Gastrocnemius medialis (tissue), 4 donors: ENCODE data around the gene NDST4. TPM values are rescaled to one million over a fixed set of nuclear protein-coding genes. Genes with fewer than 3 reads are reported as not detected.

Source experiments
- ATAC-seq, 2 donors: fragments of 150-250 bp; one replicate each; pipeline ENCODE4 v1.9.1; 2016
- DNase-seq, 2 donors: peaks; one replicate each; pipeline ENCODE4 v3.0.0-alpha.2; 2019
- H3K27ac ChIP-seq, 4 donors: fragments of 200-600 bp; sonication (generic); 1 replicate in 1 of 4; 2 replicates in 3 of 4; pipeline ENCODE4 v1.5.1; 2016 to 2018; ENCODE audit warnings: mild to moderate bottlenecking in 2 of 4, moderate library complexity in 1 of 4
- H3K27me3 ChIP-seq, 3 donors: fragments of 200-600 bp; sonication (generic) in 2 of 3; 1 replicate in 1 of 3; 2 replicates in 2 of 3; pipeline versions ENCODE4 v1.5.1 to v1.6.0; 2016 to 2019; ENCODE audit warnings: mild to moderate bottlenecking in 1 of 3, moderate library complexity in 1 of 3
- H3K36me3 ChIP-seq, 2 donors: fragments of 200-600 bp; sonication (generic) in 1 of 2; one replicate each; pipeline ENCODE4 v1.5.1; 2017 to 2018
- H3K4me1 ChIP-seq, 2 donors: fragments of 200-600 bp; sonication (generic) in 1 of 2; one replicate each; pipeline ENCODE4 v1.5.1; 2016 to 2017; ENCODE audit warnings: mild to moderate bottlenecking in 2 of 2
- H3K4me3 ChIP-seq, 4 donors: fragments of 200-600 bp; sonication (generic) in 3 of 4; 1 replicate in 1 of 4; 2 replicates in 3 of 4; pipeline ENCODE4 v1.5.1; 2016 to 2019; ENCODE audit warnings: mild to moderate bottlenecking in 2 of 4
- H3K9me3 ChIP-seq, 3 donors: fragments of 200-600 bp; sonication (generic) in 2 of 3; 1 replicate in 1 of 3; 2 replicates in 2 of 3; pipeline ENCODE4 v1.5.1; 2016 to 2019
- CTCF ChIP-seq, 5 experiments: fragments of 450-650 bp in 3 of 5; fragments of 200-600 bp in 2 of 5; sonication (generic) in 2 of 5; IDR thresholded peaks in 4 of 5; conservative IDR thresholded peaks in 1 of 5; 1 replicate in 4 of 5; 2 replicates in 1 of 5; pipeline ENCODE4 v1.5.1; 2016 to 2019; ENCODE audit warnings: antibody characterized with exemption in 5 of 5, mild to moderate bottlenecking in 3 of 5, moderate library complexity in 3 of 5
- POLR2A ChIP-seq, 2 donors: fragments of 450-650 bp; IDR thresholded peaks; one replicate each; pipeline ENCODE4 v1.6.1; 2017; ENCODE audit warnings: antibody characterized with exemption in 2 of 2, mild to moderate bottlenecking in 2 of 2, moderate library complexity in 2 of 2
- in situ Hi-C, 4 donors: fragments of 200-750 bp; cut with MboI; loops; one replicate each; pipeline versions ENCODE4 v1.15.0 to v1.8.0; 2017; ENCODE audit warnings: low sequenced_read_pairs in 4 of 4
- intact Hi-C: fragments of 100-400 bp; cut with DNase I; formaldehyde crosslinking; loops from one replicate; pipeline ENCODE4 v1.15.1; 2023; ENCODE audit warnings: low total_unique reads
- total RNA-seq, 4 donors: library from RNA; depleted of rRNA; stranded (reverse); fragments of >200 nt; gene quantifications; one replicate each; pipeline versions ENCODE4 v1.1.0 to v1.2.3, GENCODE V29; 2016

Gene NDST4
- total RNA-seq, 4 donors from 2014 or later: not detected

GRCh38 chr4:114976901-114977300 is 136.5 kb downstream of the NDST4 start:
- Histone ChIP-seq H3K27ac (no peak overlapping the region), H3K27me3 (no peaks in the 10 kb centered on the region), H3K36me3 (no peaks in the 10 kb centered on the region), H3K9me3 (no peaks in the 10 kb centered on the region), H3K4me1 (no peaks in the 10 kb centered on the region), H3K4me3 (no peak overlapping the region)
- no peak for DNase-seq
- TF ChIP-seq POLR2A (IDR thresholded peaks at IDR 0.05): no peak
- no peak for TF ChIP-seq CTCF (IDR thresholded peaks at IDR 0.05 in 4 of 5, conservative IDR thresholded peaks at IDR 0.05 in 1 of 5)
- no peak for ATAC-seq
- in situ Hi-C loops: no loop called here
- intact Hi-C loops: no loop called here

- Histone ChIP-seq H3K9me3 (no peaks in the 10 kb centered on the region), H3K4me1 (no peaks in the 10 kb centered on the region), H3K27ac (no peak overlapping the region), H3K4me3 (no peak overlapping the region), H3K27me3 (no peaks in the 10 kb centered on the region), H3K36me3 (no peaks in the 10 kb centered on the region)
- in situ Hi-C loops: no loop called here
- intact Hi-C loops: no loop called here
- DNase-seq: no peak
- TF ChIP-seq POLR2A (IDR thresholded peaks at IDR 0.05): no peak
- TF ChIP-seq CTCF (IDR thresholded peaks at IDR 0.05 in 4 of 5, conservative IDR thresholded peaks at IDR 0.05 in 1 of 5): no peak
- no peak for ATAC-seq
These were observed 149.4 kb downstream of the NDST4 start for GRCh38 chr4:114964026-114964425.

- Histone ChIP-seq H3K27me3 (no peaks in the 10 kb centered on the region), H3K27ac (no peak overlapping the region), H3K9me3 (no peaks in the 10 kb centered on the region), H3K4me3 (no peak overlapping the region), H3K36me3 (no peaks in the 10 kb centered on the region), H3K4me1 (no peaks in the 10 kb centered on the region)
- intact Hi-C loops: no loop called here
- DNase-seq (no peak), ATAC-seq (no peak)
- TF ChIP-seq POLR2A (IDR thresholded peaks at IDR 0.05): no peak
- no peak for TF ChIP-seq CTCF (IDR thresholded peaks at IDR 0.05 in 4 of 5, conservative IDR thresholded peaks at IDR 0.05 in 1 of 5)
- in situ Hi-C loops: no loop called here
These were observed 167.8 kb downstream of the NDST4 start for GRCh38 chr4:114945616-114946015.

GRCh38 chr4:114941503-114941902 is 171.9 kb downstream of the NDST4 start:
- Histone ChIP-seq H3K4me3 (no peak overlapping the region), H3K27ac (no peak overlapping the region), H3K9me3 (no peaks in the 10 kb centered on the region), H3K27me3 (no peaks in the 10 kb centered on the region), H3K4me1 (no peaks in the 10 kb centered on the region), H3K36me3 (no peaks in the 10 kb centered on the region)
- no peak for ATAC-seq
- DNase-seq: no peak
- intact Hi-C loops: no loop called here
- TF ChIP-seq CTCF (IDR thresholded peaks at IDR 0.05 in 4 of 5, conservative IDR thresholded peaks at IDR 0.05 in 1 of 5) (no peak), POLR2A (IDR thresholded peaks at IDR 0.05) (no peak)
- in situ Hi-C loops: no loop called here

- intact Hi-C loops (no loop called here), in situ Hi-C loops (no loop called here)
- no peaks in the 10 kb centered on the region for H3K9me3 ChIP-seq
- DNase-seq (no peak), ATAC-seq (no peak)
- no peaks in the 10 kb centered on the region for H3K27me3 ChIP-seq
- H3K27ac ChIP-seq: no peak overlapping the region
- H3K4me1 ChIP-seq: no peaks in the 10 kb centered on the region
- H3K4me3 ChIP-seq: no peak overlapping the region
- no peaks in the 10 kb centered on the region for H3K36me3 ChIP-seq
- TF ChIP-seq POLR2A (IDR thresholded peaks at IDR 0.05) (no peak), CTCF (IDR thresholded peaks at IDR 0.05 in 4 of 5, conservative IDR thresholded peaks at IDR 0.05 in 1 of 5) (no peak)
These were observed 185.5 kb downstream of the NDST4 start for GRCh38 chr4:114927881-114928280.
